Heart right ventricle (tissue), 16 donors: ENCODE results near the gene NKG7. TPM values are rescaled to one million over a fixed set of nuclear protein-coding genes. Genes with fewer than 3 reads are reported as not detected.
A peak's percentile ranks its signal among the peaks of the same experiment; 100 is the strongest.

ENCODE experiments used
- ATAC-seq, 8 donors: fragments of 200-7000 bp; cut with Tn5 transposase; one replicate each; pipeline ENCODE4 v1.9.1; 2020; ENCODE audit warnings: mild to moderate bottlenecking in 8 of 8, moderate library complexity in 8 of 8, moderate number of reproducible peaks in 1 of 8
- DNase-seq, 2 donors: peaks; one replicate each; pipeline ENCODE4 v3.0.0-alpha.2; 2020
- H3K27ac ChIP-seq, 10 donors: fragments of 200-600 bp; sonication (generic) in 2 of 10; one replicate each; pipeline versions ENCODE4 v1.5.0 to v1.8.0; 2020 to 2022; ENCODE audit warnings: mild to moderate bottlenecking in 3 of 10
- H3K27me3 ChIP-seq, 7 donors: fragments of 200-600 bp; one replicate each; pipeline ENCODE4 v1.8.0; 2021 to 2022; ENCODE audit warnings: mild to moderate bottlenecking in 2 of 7
- H3K36me3 ChIP-seq, 9 donors: fragments of 200-600 bp; sonication (generic) in 1 of 9; one replicate each; pipeline versions ENCODE4 v1.5.0 to v1.8.0; 2020 to 2022; ENCODE audit warnings: mild to moderate bottlenecking in 2 of 9
- H3K4me1 ChIP-seq, 9 donors: fragments of 200-600 bp; sonication (generic) in 1 of 9; one replicate each; pipeline versions ENCODE4 v1.5.0 to v1.8.0; 2020 to 2022; ENCODE audit warnings: mild to moderate bottlenecking in 4 of 9
- H3K4me3 ChIP-seq, 10 donors: fragments of 200-600 bp; sonication (generic) in 2 of 10; one replicate each; pipeline versions ENCODE4 v1.5.0 to v1.8.0; 2020 to 2022; ENCODE audit warnings: mild to moderate bottlenecking in 7 of 10, moderate library complexity in 2 of 10
- H3K9me3 ChIP-seq, 11 donors: fragments of 200-600 bp in 10 of 11; sonication (generic) in 2 of 11; one replicate each; pipeline versions ENCODE4 v1.5.0 to v1.8.0; 2013 to 2022; ENCODE audit warnings: mild to moderate bottlenecking in 2 of 11, control low read depth in 1 of 11, moderate library complexity in 1 of 11
- WGBS, 2 donors: extraction: QIAGEN DNeasy Blood & Tissue Kit; methylation state at CpG; one replicate each; pipeline ENCODE4 v1.1.7; 2013; ENCODE audit warnings: inconsistent platforms in 1 of 2; 5-methylcytosine and 5-hydroxymethylcytosine counted together
- intact Hi-C, 10 donors: fragments of 100-400 bp; cut with DNase I; formaldehyde crosslinking; loops; one replicate each; pipeline versions ENCODE4 v1.11.1 to v1.14.2; 2022
- polyA plus RNA-seq, 2 donors: library from polyadenylated mRNA; stranded (reverse); fragments of 200-250 nt; gene quantifications; one replicate each; pipeline ENCODE4 v1.2.3, GENCODE V29; 2013
- total RNA-seq, 10 donors: library from RNA; stranded (reverse); fragmentation: NEBNext Ultra II Directional in 3 of 10; extraction: Animal tissue kit (Norgen Biotek cat#: 25700) in 3 of 10; gene quantifications; one replicate each; pipeline versions ENCODE4 v1.2.1 to v1.2.4, GENCODE V29; 2021 to 2023
- TF ChIP-seq, protein P1 (sequence below), 9 donors: fragments of 200-600 bp; sonication (generic) in 2 of 9; IDR thresholded peaks; one replicate each; pipeline versions ENCODE4 v1.5.0 to v1.8.0; 2021 to 2022; ENCODE audit warnings: antibody characterized with exemption in 9 of 9, mild to moderate bottlenecking in 5 of 9, moderate library complexity in 1 of 9
- donor health status: Arrhythmogenic right ventricular cardiomyopathy.
- donor health status: ischemic (EF 13 %, LVEDD 7.1; RV severe dilation, severe dysfunction).
- donor health status: healthy with polysubstance abuse.
- donor health status: DM: no; HTN: yes; CAD: no.
- donor health status: DM: no; HTN: no; CAD: no.
- donor health status: ischemic (EF 25% LVEDD 6.9; RV normal size, moderate dysfunction).
- donor health status: ischemic (EF 25% LVEDD 5.7; RV mildly dilated, moderate dysfunction).
- donor health status: healthy.
- donor health status: DM: yes; HTN: yes; CAD: no.
- donor health status: Ischemic cardiomyopathy.
- donor health status: ischemic (EF 35%, LVEDD 5.7; RV mildly dilated, moderate dysfunction).
- donor health status: nonischemic (EF 11% LVEDD 7.7; RV severe dilation, severe dysfunction).
- donor health status: DM: yes; HTN: yes; CAD: no.
- donor health status: PGD.
- donor health status: ischemic (EF 29% LVEDD 5.4; RV normal size, mild dysfunction).
- donor health status: nonischemic (EF 23%, LVEDD 6.1; RV moderate dilation, normal function).

Gene NKG7
- total and polyA plus RNA-seq, 12 donors: 0.47 to 23.1 (median 2.4) TPM

DNA sequence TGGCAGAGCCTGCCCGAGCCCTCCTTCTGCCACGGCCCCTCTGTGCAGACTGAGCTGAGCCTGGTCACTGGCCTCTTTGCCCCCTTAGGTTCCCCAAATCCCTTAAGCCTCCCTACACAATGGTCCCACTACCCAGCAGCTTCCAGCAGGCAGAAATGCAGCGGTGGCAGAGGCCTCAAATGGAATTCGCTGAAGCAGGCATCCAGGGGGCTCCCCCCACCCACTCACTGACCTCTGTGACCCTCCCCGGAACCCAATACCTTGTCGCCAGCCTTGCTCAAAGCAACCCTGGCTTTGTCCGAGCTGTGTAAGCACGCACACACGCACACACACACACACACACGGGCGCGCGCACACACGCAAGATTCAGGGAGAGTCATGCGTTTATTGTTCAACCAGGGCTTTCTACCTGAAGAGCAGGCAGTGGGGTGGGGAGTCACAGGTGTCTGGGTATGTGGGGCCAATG lies 15.5 kb upstream of the NKG7 start, which contains the start of gene LIM2:
TSS of gene LIM2 (minus strand) at position 51 of the 466 bp plus-strand sequence. CDS start 531 bp downstream, outside the sequence.
- Histone ChIP-seq H3K27me3 (peaks cover 0 to 9% (median 0%) of the 10 kb centered on the region in 7 donors), H3K4me3 (peak within 1 kb of the TSS in 1 of 10 donors; percentile 22), H3K9me3 (no peaks in the 10 kb centered on the region), H3K36me3 (no peaks in the 10 kb centered on the region), H3K27ac (peak within 1 kb of the TSS in 1 of 10 donors; percentile 58), H3K4me1 (no peaks in the 10 kb centered on the region)
- DNase-seq: no peak
- TF ChIP-seq, protein P1, sequence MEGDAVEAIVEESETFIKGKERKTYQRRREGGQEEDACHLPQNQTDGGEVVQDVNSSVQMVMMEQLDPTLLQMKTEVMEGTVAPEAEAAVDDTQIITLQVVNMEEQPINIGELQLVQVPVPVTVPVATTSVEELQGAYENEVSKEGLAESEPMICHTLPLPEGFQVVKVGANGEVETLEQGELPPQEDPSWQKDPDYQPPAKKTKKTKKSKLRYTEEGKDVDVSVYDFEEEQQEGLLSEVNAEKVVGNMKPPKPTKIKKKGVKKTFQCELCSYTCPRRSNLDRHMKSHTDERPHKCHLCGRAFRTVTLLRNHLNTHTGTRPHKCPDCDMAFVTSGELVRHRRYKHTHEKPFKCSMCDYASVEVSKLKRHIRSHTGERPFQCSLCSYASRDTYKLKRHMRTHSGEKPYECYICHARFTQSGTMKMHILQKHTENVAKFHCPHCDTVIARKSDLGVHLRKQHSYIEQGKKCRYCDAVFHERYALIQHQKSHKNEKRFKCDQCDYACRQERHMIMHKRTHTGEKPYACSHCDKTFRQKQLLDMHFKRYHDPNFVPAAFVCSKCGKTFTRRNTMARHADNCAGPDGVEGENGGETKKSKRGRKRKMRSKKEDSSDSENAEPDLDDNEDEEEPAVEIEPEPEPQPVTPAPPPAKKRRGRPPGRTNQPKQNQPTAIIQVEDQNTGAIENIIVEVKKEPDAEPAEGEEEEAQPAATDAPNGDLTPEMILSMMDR (IDR thresholded peaks at IDR 0.05): no peak
- no peak for ATAC-seq
- WGBS, 2 donors: 85 to 88% methylated on average over 14 to 15 of the region's 15 CpGs
- intact Hi-C loops: no loop called here

DNA sequence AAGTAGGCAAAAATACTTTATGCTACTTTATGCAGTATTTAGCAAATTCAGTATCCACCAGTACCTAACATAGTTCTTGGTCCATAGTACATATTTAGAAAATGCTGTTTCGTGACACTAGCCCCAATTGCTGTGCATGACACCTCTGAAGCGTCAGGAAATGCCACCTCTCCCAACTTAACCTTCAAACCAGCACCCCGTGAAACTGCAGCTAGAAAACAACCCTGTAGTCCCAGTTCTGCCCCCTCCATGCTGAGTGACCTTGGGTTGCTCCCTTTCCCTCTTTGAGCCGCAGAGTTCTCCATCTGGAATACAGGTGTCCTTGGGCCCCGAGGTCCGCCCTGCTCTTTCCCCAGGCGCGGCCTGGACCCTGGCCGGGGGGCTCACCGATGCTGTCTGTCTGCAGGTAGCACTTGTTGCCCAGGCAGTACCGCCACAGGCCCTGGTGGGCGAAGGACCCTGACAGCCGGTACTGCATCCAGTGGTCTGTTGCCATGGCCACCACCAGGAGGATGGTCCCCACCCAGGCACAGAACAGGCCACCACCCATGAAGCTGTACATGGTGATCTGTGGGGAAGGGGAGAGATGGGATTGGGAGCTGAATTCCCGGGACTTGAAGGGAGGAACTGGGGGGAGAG lies 14.5 kb upstream of the NKG7 start:
- TF ChIP-seq, protein P1 (IDR thresholded peaks at IDR 0.05): no peak
- no peaks in the 10 kb centered on the region for H3K4me1 ChIP-seq
- intact Hi-C loops: no loop called here
- H3K36me3 ChIP-seq: no peaks in the 10 kb centered on the region
- 90 to 92% methylated on average over 14 of the region's 14 CpGs for WGBS, 2 donors
- peak overlapping the region in 1 of 10 donors; percentile 22 for H3K4me3 ChIP-seq
- DNase-seq (no peak), ATAC-seq (peak in 1 of 8 donors; percentile 11)
- no peaks in the 10 kb centered on the region for H3K9me3 ChIP-seq
- peak overlapping the region in 1 of 10 donors; percentile 58 for H3K27ac ChIP-seq
- H3K27me3 ChIP-seq: peaks cover 0 to 9% (median 0%) of the 10 kb centered on the region in 7 donors

DNA sequence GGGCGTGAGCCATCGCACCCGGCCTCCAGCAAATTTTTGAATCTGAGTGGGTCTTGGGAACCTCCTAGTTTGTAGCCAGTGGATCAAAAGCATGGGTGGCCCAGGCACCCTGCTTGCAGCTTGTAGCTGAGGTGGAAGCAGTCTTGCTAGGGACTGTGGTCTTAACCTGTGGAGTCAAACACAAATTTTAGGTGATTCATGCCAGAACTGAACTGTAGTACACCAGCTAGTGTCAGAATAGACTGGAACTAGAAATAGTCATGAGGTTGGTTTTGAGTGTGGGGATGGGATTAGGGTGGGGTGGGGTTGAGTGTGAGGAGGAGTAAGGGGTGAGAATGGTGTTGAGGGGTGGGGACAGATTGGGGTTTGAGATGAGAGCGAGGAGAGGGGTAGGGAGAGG lies 9.6 kb upstream of the NKG7 start:
- Histone ChIP-seq H3K27ac (no peak overlapping the region), H3K27me3 (no peaks in the 10 kb centered on the region), H3K4me3 (no peak overlapping the region), H3K9me3 (peaks cover 0 to 8% (median 0%) of the 10 kb centered on the region in 11 donors), H3K4me1 (no peaks in the 10 kb centered on the region), H3K36me3 (no peaks in the 10 kb centered on the region)
- ATAC-seq (no peak), DNase-seq (no peak)
- TF ChIP-seq, protein P1 (IDR thresholded peaks at IDR 0.05): no peak
- intact Hi-C loops: no loop called here
- 96 to 99% methylated on average over 4 of the region's 4 CpGs for WGBS, 2 donors

DNA sequence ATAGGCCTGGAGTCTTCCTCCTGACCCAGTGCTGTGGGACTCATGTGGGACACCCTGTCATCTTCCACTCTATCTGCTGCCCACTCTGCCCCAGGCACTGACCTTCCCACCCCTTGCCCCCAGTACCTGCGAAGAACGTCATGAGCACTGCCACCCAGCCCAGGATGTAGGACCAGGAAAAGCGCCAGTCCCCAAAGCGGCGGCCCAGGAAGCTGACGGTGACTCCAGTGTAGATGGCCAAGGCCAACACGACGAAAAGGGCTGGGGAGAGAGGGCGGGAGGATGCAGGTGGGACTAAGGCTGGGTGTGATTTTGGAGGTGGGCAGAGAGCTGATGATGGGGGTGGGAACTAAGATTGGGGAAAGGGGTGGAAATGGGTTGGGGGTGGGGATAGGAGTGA lies 7.9 kb upstream of the NKG7 start:
- no peak overlapping the region for H3K27ac ChIP-seq
- peaks cover 0 to 8% (median 0%) of the 10 kb centered on the region in 11 donors for H3K9me3 ChIP-seq
- TF ChIP-seq, protein P1 (IDR thresholded peaks at IDR 0.05): no peak
- DNase-seq (no peak), ATAC-seq (no peak)
- no peaks in the 10 kb centered on the region for H3K27me3 ChIP-seq
- H3K4me3 ChIP-seq: no peak overlapping the region
- H3K36me3 ChIP-seq: no peaks in the 10 kb centered on the region
- H3K4me1 ChIP-seq: no peaks in the 10 kb centered on the region
- intact Hi-C loops: no loop called here
- WGBS, 2 donors: 88 to 92% methylated on average over 9 of the region's 9 CpGs
